Astrocyte (in vitro differentiated cells and primary cell): ENCODE data around the gene ATXN7L3. TPM values are rescaled to one million over a fixed set of nuclear protein-coding genes. Genes with fewer than 3 reads are reported as not detected.
"Not testable (repeated sequence)": the region's sequence is repeated elsewhere in the genome, so short reads cannot be mapped to it uniquely, and the experiment has no call there.

ENCODE experiments used
- DNase-seq: peaks from one replicate; pipeline ENCODE4 v3.0.0-alpha.2; 2010; ENCODE audit warnings: low read depth
- FAIRE-seq: peaks from 2 replicates; lab custom pipeline; 2011; peaks lifted over from hg19 to GRCh38; lab: Jason Lieb, UNC
- H2AFZ ChIP-seq: 2 replicates; pipeline ENCODE4 v1.6.0; 2012; ENCODE audit warnings: low read depth, low read length, inconsistent platforms
- H3K27ac ChIP-seq: 2 replicates; pipeline ENCODE4 v1.5.1; 2011; ENCODE audit warnings: low read depth, low read length, inconsistent platforms
- H3K27me3 ChIP-seq: 2 replicates; pipeline ENCODE4 v1.6.0; 2011; ENCODE audit warnings: low read length, inconsistent platforms; ENCODE audit not compliant: insufficient read depth
- H3K36me3 ChIP-seq: 2 replicates; pipeline ENCODE4 v1.5.1; 2011; ENCODE audit warnings: low read length, inconsistent platforms; ENCODE audit not compliant: insufficient read depth
- H3K4me1 ChIP-seq: 2 replicates; pipeline ENCODE4 v1.5.1; 2011; ENCODE audit warnings: low read length, inconsistent platforms; ENCODE audit not compliant: insufficient read depth
- H3K4me2 ChIP-seq: 2 replicates; pipeline ENCODE4 v1.6.0; 2012; ENCODE audit warnings: low read length, inconsistent platforms
- H3K4me3 ChIP-seq: 2 replicates; pipeline ENCODE4 v1.5.1; 2011; ENCODE audit warnings: low read depth, mild to moderate bottlenecking, low read length, inconsistent platforms; ENCODE audit not compliant: insufficient read depth
- H3K79me2 ChIP-seq: 2 replicates; pipeline ENCODE4 v1.6.0; 2012; ENCODE audit warnings: mild to moderate bottlenecking, low read length, inconsistent platforms; ENCODE audit not compliant: insufficient read depth
- H3K9ac ChIP-seq: 2 replicates; pipeline ENCODE4 v1.6.0; 2012; ENCODE audit warnings: mild to moderate bottlenecking, low read length, inconsistent platforms
- H3K9me3 ChIP-seq: 2 replicates; pipeline ENCODE4 v1.5.1; 2012; ENCODE audit warnings: low read depth, mild to moderate bottlenecking, low read length, inconsistent platforms; ENCODE audit not compliant: insufficient read depth
- H4K20me1 ChIP-seq: 2 replicates; pipeline ENCODE4 v1.6.0; 2012; ENCODE audit warnings: low read length, inconsistent platforms; ENCODE audit not compliant: insufficient read depth
- H3K27ac Mint-ChIP-seq: one replicate; pipeline ENCODE4 v1.8.0; 2021; ENCODE audit warnings: mild to moderate bottlenecking, mixed read lengths; ENCODE audit not compliant: unreplicated experiment
- H3K27me3 Mint-ChIP-seq: one replicate; pipeline ENCODE4 v1.8.0; 2021; ENCODE audit warnings: low read depth, mixed read lengths; ENCODE audit not compliant: unreplicated experiment
- H3K36me3 Mint-ChIP-seq: one replicate; pipeline ENCODE4 v1.8.0; 2021; ENCODE audit warnings: low read depth, mixed read lengths; ENCODE audit not compliant: unreplicated experiment
- H3K4me1 Mint-ChIP-seq: one replicate; pipeline ENCODE4 v1.8.0; 2021; ENCODE audit warnings: low read depth, mixed read lengths; ENCODE audit not compliant: unreplicated experiment
- H3K4me3 Mint-ChIP-seq: one replicate; pipeline ENCODE4 v1.8.0; 2021; ENCODE audit warnings: mild to moderate bottlenecking, moderate library complexity, mixed read lengths; ENCODE audit not compliant: unreplicated experiment
- H3K9me3 Mint-ChIP-seq: one replicate; pipeline ENCODE4 v1.8.0; 2021; ENCODE audit warnings: mild to moderate bottlenecking, mixed read lengths; ENCODE audit not compliant: unreplicated experiment
- EZH2 ChIP-seq: IDR thresholded peaks from 2 replicates; pipeline ENCODE4 v1.6.1; 2012; ENCODE audit warnings: mild to moderate bottlenecking, low read length, inconsistent platforms; ENCODE audit not compliant: insufficient read depth
- total RNA-seq: library from RNA; stranded (reverse); gene quantifications from 2 replicates; pipeline ENCODE4 v1.2.1, GENCODE V29; 2021
- TF ChIP-seq, protein P1 (sequence below): IDR thresholded peaks from 2 replicates; pipeline ENCODE4 v1.5.1; 2011; ENCODE audit warnings: low read depth, mild to moderate bottlenecking, inconsistent platforms, low read length, moderate library complexity; ENCODE audit not compliant: insufficient read depth

ATXN7L3 gene
- total RNA-seq, 1 donor from 2014 or later = 87.0 TPM

DNA sequence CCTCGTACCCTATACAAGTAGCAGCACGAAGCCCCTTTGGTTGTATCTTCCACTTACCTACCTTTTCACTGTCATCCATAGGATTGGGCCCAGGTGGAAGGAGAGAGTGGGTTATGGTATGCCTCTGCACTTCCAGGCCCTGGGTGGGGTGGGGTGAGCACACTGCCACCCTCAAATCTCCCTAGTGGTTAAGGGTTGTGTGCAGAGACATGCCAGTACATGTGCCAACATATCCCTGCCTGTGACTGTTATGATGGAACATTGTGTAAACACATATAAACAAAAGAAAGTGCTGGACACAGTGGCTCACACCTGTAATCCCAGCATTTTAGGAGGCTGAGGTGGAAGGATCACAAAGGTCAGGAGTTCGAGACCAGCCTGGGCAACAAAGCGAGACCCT is 46.8 kb downstream of the ATXN7L3 start:
- Mint-ChIP-seq H3K27me3 (no peaks in the 10 kb centered on the region), H3K4me3 (no peak overlapping the region), H3K9me3 (no peaks in the 10 kb centered on the region), H3K4me1 (peaks cover 3% of the 10 kb centered on the region), H3K36me3 (peaks cover 3% of the 10 kb centered on the region), H3K27ac (no peak overlapping the region)
- FAIRE-seq (no peak), DNase-seq (no peak)
- Histone ChIP-seq H3K4me2 (no peak overlapping the region), H3K27ac (no peak overlapping the region), H3K79me2 (peaks cover 18% of the 10 kb centered on the region), H3K36me3 (peaks cover 20% of the 10 kb centered on the region), H3K9me3 (no peaks in the 10 kb centered on the region), H2AFZ (no peak overlapping the region), H3K4me3 (no peak overlapping the region), H3K9ac (no peak overlapping the region), H3K4me1 (no peaks in the 10 kb centered on the region), H4K20me1 (no peaks in the 10 kb centered on the region), H3K27me3 (no peaks in the 10 kb centered on the region)
- TF ChIP-seq EZH2 = no peak
- TF ChIP-seq, protein P1, sequence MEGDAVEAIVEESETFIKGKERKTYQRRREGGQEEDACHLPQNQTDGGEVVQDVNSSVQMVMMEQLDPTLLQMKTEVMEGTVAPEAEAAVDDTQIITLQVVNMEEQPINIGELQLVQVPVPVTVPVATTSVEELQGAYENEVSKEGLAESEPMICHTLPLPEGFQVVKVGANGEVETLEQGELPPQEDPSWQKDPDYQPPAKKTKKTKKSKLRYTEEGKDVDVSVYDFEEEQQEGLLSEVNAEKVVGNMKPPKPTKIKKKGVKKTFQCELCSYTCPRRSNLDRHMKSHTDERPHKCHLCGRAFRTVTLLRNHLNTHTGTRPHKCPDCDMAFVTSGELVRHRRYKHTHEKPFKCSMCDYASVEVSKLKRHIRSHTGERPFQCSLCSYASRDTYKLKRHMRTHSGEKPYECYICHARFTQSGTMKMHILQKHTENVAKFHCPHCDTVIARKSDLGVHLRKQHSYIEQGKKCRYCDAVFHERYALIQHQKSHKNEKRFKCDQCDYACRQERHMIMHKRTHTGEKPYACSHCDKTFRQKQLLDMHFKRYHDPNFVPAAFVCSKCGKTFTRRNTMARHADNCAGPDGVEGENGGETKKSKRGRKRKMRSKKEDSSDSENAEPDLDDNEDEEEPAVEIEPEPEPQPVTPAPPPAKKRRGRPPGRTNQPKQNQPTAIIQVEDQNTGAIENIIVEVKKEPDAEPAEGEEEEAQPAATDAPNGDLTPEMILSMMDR = no peak

GRCh38 chr17:44149750-44150329 is 49.8 kb downstream of the ATXN7L3 start:
- no peak for DNase-seq
- no peak overlapping the region for H3K4me2 ChIP-seq
- Mint-ChIP-seq H3K4me3 (no peak overlapping the region), H3K4me1 (peaks cover 22% of the 10 kb centered on the region), H3K27ac (peak overlapping the region; percentile 67), H3K36me3 (peaks cover 2% of the 10 kb centered on the region), H3K27me3 (no peaks in the 10 kb centered on the region), H3K9me3 (no peaks in the 10 kb centered on the region)
- no peaks in the 10 kb centered on the region for H3K4me1 ChIP-seq
- no peak for TF ChIP-seq EZH2
- TF ChIP-seq, protein P1 = no peak
- no peak overlapping the region for H3K27ac ChIP-seq
- H3K9ac ChIP-seq = peak overlapping the region; percentile 14
- H3K27me3 ChIP-seq = no peaks in the 10 kb centered on the region
- H3K4me3 ChIP-seq = no peak overlapping the region
- H3K79me2 ChIP-seq = peaks cover 18% of the 10 kb centered on the region
- no peaks in the 10 kb centered on the region for H4K20me1 ChIP-seq
- H3K9me3 ChIP-seq = no peaks in the 10 kb centered on the region
- FAIRE-seq = no peak
- no peak overlapping the region for H2AFZ ChIP-seq
- H3K36me3 ChIP-seq = peaks cover 17% of the 10 kb centered on the region

GRCh38 chr17:44149066-44149465 is 50.6 kb downstream of the ATXN7L3 start:
- not testable (repeated sequence) for H3K27me3 ChIP-seq, H3K4me3 ChIP-seq, H3K36me3 Mint-ChIP-seq, H3K27ac Mint-ChIP-seq, H3K4me1 ChIP-seq, H3K27me3 Mint-ChIP-seq, H3K4me3 Mint-ChIP-seq, H4K20me1 ChIP-seq, H3K4me2 ChIP-seq, H3K9ac ChIP-seq, H3K27ac ChIP-seq, DNase-seq, H2AFZ ChIP-seq, FAIRE-seq, H3K9me3 Mint-ChIP-seq, H3K9me3 ChIP-seq
- H3K36me3 ChIP-seq = peaks cover 17% of the 10 kb centered on the region
- H3K79me2 ChIP-seq = peaks cover 18% of the 10 kb centered on the region
- peaks cover 22% of the 10 kb centered on the region for H3K4me1 Mint-ChIP-seq
